Kidney (tissue), 14 donors: ENCODE data around the gene NDOR1. TPM values are rescaled to one million over a fixed set of nuclear protein-coding genes. Genes with fewer than 3 reads are reported as not detected.

Experiments
- DNase-seq, 5 donors: peaks; one replicate each; pipeline ENCODE4 v3.0.0-alpha.2; 2013 to 2020
- FAIRE-seq: peaks from 2 replicates; lab custom pipeline; 2012; peaks lifted over from hg19 to GRCh38; lab: Jason Lieb, UNC
- H3K27ac ChIP-seq, 2 donors: one replicate each; pipeline ENCODE4 v1.7.0; 2013; ENCODE audit warnings: low read depth in 2 of 2, low read length in 2 of 2, inconsistent platforms in 1 of 2
- H3K27me3 ChIP-seq: one replicate; pipeline ENCODE4 v1.7.1; 2013; ENCODE audit warnings: low read length, inconsistent platforms; ENCODE audit not compliant: control insufficient read depth, insufficient read depth
- H3K36me3 ChIP-seq, 3 donors: one replicate each; pipeline versions ENCODE4 v1.7.0 to v1.7.1; 2013; ENCODE audit warnings: low read length in 3 of 3, control low read depth in 1 of 3, inconsistent platforms in 1 of 3; ENCODE audit not compliant: insufficient read depth in 3 of 3, control insufficient read depth in 2 of 3
- H3K4me1 ChIP-seq, 3 donors: one replicate each; pipeline versions ENCODE4 v1.7.0 to v1.7.1; 2013; ENCODE audit warnings: low read length in 3 of 3, inconsistent platforms in 1 of 3, low read depth in 1 of 3; ENCODE audit not compliant: control insufficient read depth in 2 of 3, insufficient read depth in 2 of 3
- H3K4me3 ChIP-seq, 3 donors: one replicate each; pipeline versions ENCODE4 v1.7.0 to v1.8.1; 2013; ENCODE audit warnings: low read length in 3 of 3, control low read depth in 1 of 3, inconsistent platforms in 1 of 3
- H3K9ac ChIP-seq, 3 donors: one replicate each; pipeline versions ENCODE4 v1.7.0 to v1.7.1; 2013; ENCODE audit warnings: low read length in 3 of 3, control low read depth in 1 of 3, inconsistent platforms in 1 of 3
- H3K9me3 ChIP-seq, 3 donors: one replicate each; pipeline versions ENCODE4 v1.7.0 to v1.7.1; 2013; ENCODE audit warnings: low read length in 3 of 3, control low read depth in 1 of 3, inconsistent platforms in 1 of 3; ENCODE audit not compliant: control insufficient read depth in 2 of 3, insufficient read depth in 1 of 3
- CTCF ChIP-seq: IDR thresholded peaks from 3 replicates; pipeline ENCODE4 v1.5.1; 2012; ENCODE audit warnings: mild to moderate bottlenecking, moderate library complexity, borderline replicate concordance; ENCODE audit not compliant: insufficient read depth; ENCODE audit errors: extremely low read depth
- intact Hi-C: fragments of 100-400 bp; cut with DNase I; formaldehyde crosslinking; loops from one replicate; pipeline ENCODE4 v1.11.1; 2022
- polyA plus RNA-seq: library from polyadenylated mRNA; stranded (reverse); fragments of 350-450 nt; fragmentation: Illumina TruSeq; extraction: RNeasy Lipid Tissue Mini Kit (QIAGEN cat#74804); gene quantifications from one replicate; pipeline ENCODE4 v1.2.3, GENCODE V29; 2014; ENCODE audit warnings: low read depth, low replicate concordance; ENCODE audit not compliant: insufficient read depth
- total RNA-seq: library from RNA; stranded (reverse); fragmentation: NEBNext Ultra II Directional; extraction: Animal tissue kit (Norgen Biotek cat#: 25700); gene quantifications from one replicate; pipeline ENCODE4 v1.2.1, GENCODE V29; 2021
- donor health status: control.
- donor health status: control.
- donor health status: control.
- donor health status: control.
- donor health status: control.
- donor health status: DM: yes; HTN: yes; CAD: no.
- donor health status: Normal renal cell carcinoma (clear cell type).

NDOR1 gene
- total and polyA plus RNA-seq, 2 donors from 2014 or later, result 5.9 to 17.8 TPM

GRCh38 chr9:137178939-137179630 is 26.4 kb upstream of the NDOR1 start:
- H3K36me3 ChIP-seq, result peaks cover 0 to 22% (median 22%) of the 10 kb centered on the region in 3 donors
- no peak for TF ChIP-seq CTCF
- H3K9ac ChIP-seq, result no peak overlapping the region
- no peak overlapping the region for H3K27ac ChIP-seq
- FAIRE-seq (no peak), DNase-seq (no peak)
- intact Hi-C loops, result no loop called here
- no peak overlapping the region for H3K4me3 ChIP-seq
- H3K4me1 ChIP-seq, result no peaks in the 10 kb centered on the region
- no peaks in the 10 kb centered on the region for H3K27me3 ChIP-seq
- H3K9me3 ChIP-seq, result no peaks in the 10 kb centered on the region

GRCh38 chr9:137179761-137180160 is 25.7 kb upstream of the NDOR1 start:
- Histone ChIP-seq H3K36me3 (peaks cover 0 to 26% (median 22%) of the 10 kb centered on the region in 3 donors), H3K9me3 (no peaks in the 10 kb centered on the region), H3K4me3 (no peak overlapping the region), H3K27me3 (no peaks in the 10 kb centered on the region), H3K27ac (no peak overlapping the region), H3K9ac (no peak overlapping the region), H3K4me1 (no peaks in the 10 kb centered on the region)
- intact Hi-C loops, result no loop called here
- no peak for FAIRE-seq
- no peak for TF ChIP-seq CTCF
- no peak for DNase-seq

GRCh38 chr9:137180491-137180890 is 25.0 kb upstream of the NDOR1 start:
- no peaks in the 10 kb centered on the region for H3K9me3 ChIP-seq
- H3K9ac ChIP-seq, result no peak overlapping the region
- no peak for TF ChIP-seq CTCF
- H3K27ac ChIP-seq, result no peak overlapping the region
- no peak overlapping the region for H3K4me3 ChIP-seq
- H3K27me3 ChIP-seq, result no peaks in the 10 kb centered on the region
- H3K36me3 ChIP-seq, result peaks cover 0 to 26% (median 22%) of the 10 kb centered on the region in 3 donors
- no peaks in the 10 kb centered on the region for H3K4me1 ChIP-seq
- intact Hi-C loops, result no loop called here
- FAIRE-seq (no peak), DNase-seq (no peak)
